HG03025 (cell line): ENCODE results near the gene CAMSAP1.

ENCODE experiments used
- ATAC-seq: cut with Tn5 transposase; IDR thresholded peaks from one replicate; pipeline ENCODE4 v1.9.1; 2021; ENCODE audit warnings: mild to moderate bottlenecking, moderate library complexity; ENCODE audit not compliant: unreplicated experiment, low FRiP score

Gene CAMSAP1

GRCh38 chr9:135796784-135797485, 110.4 kb downstream of the CAMSAP1 start:
- ATAC-seq: no peak

GRCh38 chr9:135795391-135795790, 112.0 kb downstream of the CAMSAP1 start:
- no peak for ATAC-seq

DNA sequence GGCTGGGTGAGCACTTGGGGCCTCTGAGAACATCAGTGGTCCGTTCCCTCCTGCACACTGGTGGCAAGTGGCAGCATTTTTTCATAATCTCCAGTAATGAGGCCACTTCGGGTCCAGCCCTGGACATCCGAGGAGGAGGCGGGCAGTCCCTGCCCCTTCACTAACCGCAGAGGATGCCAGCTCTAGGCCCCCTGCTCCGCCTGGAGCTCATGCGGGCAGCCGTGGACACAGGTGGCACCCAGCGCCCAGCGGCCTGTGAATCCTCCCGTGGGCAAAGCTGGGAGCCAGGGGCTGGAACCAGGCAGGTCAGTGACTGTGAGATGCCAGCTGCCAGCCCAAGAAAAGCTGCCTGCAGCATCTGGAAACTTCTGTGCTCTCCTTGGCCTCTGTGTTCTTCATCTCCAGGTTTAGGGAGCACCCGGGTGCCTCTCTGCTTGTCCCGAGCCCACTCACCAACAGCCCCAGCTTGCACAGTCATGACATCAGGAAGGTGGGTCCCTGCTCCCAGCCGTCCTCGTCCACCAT, 112.9 kb downstream of the CAMSAP1 start:
- no peak for ATAC-seq

- ATAC-seq: no peak
These were observed 113.3 kb downstream of the CAMSAP1 start for GRCh38 chr9:135794057-135794335.

- no peak for ATAC-seq
These were observed 113.9 kb downstream of the CAMSAP1 start for GRCh38 chr9:135793221-135794056.

GRCh38 chr9:135792268-135793128, 114.8 kb downstream of the CAMSAP1 start:
- no peak for ATAC-seq

DNA sequence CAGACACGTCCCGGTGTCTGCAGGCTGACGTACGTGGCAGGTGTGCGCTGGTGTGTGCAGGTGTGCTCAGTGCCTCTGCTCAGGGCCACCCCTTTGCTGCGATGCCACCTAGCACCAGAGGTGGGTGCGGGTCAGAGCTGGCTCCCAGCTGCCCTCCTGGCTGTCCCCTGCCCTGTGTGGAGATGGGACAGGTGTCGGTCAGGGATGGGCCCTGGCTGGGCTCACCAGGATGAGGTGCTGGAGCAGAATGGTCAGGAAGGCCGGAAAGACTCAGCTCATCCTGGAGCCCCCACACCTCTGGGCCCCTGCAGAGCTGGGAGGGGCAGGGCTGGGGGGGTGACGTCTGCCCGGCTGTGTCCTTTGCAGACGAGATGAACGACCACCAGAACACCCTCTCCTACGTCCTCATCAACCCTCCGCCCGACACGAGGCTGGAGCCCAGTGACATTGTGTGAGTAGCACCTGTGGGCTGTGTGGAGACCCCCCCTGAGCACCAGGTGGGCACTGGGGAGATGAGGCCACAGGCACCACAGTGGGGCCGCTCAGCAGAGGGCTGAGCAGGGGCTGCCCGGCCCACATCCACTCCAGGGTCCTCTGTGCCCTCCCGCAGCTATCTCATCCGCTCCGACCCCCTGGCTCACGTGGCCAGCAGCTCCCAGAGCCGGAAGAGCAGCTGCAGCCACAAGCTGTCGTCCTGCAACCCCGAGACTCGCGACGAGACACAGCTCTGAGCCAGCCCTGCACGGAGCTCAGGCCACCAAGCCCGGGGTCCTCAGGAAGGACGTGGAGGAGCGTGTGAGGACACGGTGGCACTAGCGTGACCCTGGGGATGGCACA, 115.7 kb downstream of the CAMSAP1 start:
- ATAC-seq: no peak

DNA sequence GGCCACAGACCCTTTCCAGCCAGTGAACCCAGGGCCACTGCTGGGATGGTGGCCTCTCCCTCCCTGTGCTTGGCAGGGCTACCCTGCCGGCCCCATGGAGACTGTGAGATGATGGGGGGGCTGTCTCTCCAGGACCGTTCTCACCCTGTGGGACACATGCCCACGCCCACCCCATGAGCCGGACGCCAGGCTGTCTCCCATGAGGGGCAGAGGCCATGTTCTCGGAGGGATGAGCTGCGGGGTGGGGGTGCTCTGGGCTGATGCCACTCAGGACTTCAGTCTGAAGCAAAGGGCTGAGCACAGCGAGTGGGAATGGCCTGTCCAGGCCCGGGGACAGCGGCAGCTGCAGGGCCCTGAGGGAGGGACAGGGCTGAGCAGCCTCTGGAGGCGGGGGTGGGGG, 116.5 kb downstream of the CAMSAP1 start:
- ATAC-seq: no peak

- no peak for ATAC-seq
These were observed 117.0 kb downstream of the CAMSAP1 start for GRCh38 chr9:135790356-135790755.

DNA sequence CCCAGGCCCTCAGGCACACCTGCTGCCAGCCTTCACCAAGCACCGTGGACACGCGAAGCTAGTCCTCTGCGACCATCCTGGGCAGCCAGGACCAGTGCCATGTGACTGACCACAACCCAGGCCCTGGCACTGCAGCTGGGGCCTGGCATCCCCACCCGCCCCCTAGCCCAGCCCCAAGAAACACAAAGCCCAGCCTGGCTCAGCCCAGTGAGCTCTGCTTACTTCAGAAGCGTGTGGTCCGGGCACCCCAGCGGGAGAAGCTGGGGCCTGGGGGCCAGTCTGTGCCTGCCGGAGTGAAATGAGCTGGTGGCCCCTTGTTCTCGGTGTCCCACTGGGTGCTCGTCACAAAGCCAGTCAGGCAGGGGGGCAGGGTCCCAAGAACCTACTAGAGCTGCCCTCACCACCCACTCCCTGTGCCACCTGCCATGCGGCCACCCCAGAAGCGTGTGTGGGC, 117.5 kb downstream of the CAMSAP1 start:
- ATAC-seq: no peak

DNA sequence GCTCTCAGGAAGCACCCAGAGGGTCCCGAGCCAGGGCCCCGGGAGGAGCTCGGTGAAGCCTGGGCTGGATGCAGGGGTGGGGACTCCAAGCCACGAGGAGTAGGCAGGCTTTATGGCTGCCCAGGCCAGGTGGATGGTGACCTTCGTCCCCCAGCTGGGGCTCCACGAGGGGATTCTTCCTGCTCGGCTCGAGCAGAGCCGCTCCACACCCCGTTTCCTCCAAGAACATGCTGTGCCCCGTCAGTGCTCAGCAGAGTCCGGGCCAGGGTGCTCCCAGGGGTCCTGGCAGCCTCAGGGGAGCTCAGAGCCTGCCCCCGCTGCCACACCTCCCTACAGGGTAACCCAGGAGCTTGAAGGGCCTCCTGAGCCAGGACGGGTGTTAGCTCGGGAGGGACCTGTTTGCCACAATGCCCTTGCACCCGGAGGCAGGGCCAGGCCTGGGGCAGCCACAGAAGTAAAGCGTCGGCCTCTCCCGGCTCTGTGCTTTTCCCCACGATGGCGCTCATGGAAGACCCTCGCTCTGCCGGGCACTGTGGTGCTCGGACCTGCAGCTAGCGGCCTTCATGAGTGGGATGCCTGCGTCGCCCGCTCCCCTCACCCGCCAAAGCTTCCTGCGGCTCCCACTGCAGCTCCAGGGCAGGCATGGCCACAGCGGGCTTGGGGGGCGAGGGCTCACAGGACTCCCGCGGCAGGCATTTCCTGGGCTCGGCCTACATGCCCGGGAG, 118.6 kb downstream of the CAMSAP1 start:
- ATAC-seq: no peak

DNA sequence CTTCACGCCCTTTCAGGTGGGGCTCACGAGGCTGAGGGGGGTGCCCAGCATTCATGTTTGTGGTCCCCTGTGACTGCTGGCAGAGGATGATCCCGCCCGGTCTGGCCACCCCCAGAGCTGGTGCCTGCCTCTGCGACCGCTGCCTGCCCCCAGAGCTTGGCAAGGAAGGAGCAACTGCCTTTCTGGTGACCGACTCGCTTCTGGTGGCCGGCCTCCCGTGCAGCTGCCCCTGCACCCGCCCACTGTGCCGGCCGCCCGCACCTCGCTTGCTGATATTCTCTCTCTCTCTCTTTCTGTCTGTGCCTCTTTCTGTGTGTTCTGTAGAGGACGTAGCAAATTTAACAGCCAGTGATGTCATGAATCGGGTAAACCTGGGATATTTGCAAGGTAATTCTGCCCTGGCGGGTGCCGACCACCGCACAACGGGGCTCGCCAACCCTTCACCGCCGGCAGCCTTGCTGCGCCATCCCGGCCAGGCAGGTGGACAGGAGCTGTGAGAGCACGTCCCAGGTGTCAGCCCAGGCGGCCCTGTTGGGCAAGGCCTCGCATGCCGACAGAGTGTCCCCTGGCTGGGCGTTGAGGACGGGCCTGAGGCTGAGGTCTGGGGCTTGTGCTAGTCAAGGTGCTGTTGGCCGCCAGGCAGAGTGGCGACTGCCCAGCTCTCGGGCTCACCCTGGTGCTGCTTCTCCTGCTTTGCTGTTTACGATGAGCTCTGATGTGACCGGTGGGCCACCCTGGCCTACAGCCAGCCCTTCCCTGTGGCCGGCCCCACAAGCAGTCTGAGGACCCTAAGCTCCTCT, 119.4 kb downstream of the CAMSAP1 start:
- no peak for ATAC-seq

DNA sequence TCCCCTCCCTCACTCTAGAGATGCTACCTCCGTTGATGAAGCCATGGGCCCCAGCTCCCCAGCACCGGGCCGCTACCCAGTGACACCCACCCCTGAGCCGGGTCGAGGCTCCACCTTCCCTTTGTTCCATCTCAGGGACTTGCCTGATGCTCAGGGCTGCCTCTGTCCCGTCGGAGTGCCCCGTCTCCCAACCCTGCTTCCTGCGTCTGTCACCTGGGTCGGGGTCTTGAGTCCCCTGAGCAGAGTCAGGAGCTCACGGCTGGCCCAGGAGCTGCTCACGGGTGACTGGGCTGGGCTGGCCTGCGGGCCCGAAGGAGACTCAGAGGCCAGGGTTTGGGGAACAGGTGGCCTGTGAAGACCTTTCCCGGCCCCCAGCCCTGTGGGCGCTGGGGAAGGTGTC, 120.0 kb downstream of the CAMSAP1 start:
- ATAC-seq: no peak

GRCh38 chr9:135786146-135786690, 121.1 kb downstream of the CAMSAP1 start:
- ATAC-seq: no peak

DNA sequence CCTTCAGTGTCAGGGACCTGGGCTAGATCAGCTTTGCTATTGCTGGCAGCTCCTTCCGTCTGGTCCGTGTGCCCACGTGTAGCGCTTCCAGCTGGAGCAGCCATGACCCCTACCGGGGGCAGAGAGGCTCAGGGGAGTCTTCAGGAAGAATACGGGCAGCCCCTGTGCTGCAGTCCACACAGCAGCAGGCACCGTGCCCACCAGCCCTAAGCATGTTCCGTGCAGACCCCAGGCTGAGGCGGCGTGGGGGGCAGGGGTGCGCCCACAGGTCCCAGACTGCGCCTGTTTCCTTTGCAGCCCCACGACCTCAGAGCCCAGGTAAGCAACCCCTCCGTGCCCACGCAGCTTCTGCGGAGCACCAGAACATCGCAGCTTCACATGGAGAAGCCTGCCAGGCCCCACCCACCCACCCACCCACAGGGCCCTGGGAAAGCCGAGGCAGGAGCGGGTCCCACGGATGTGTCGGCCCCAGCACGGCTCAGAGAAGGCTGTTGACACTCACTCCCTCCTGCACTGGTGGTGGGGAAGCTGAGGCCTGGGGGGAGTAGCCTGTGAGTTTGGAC, 122.3 kb downstream of the CAMSAP1 start:
- no peak for ATAC-seq

DNA sequence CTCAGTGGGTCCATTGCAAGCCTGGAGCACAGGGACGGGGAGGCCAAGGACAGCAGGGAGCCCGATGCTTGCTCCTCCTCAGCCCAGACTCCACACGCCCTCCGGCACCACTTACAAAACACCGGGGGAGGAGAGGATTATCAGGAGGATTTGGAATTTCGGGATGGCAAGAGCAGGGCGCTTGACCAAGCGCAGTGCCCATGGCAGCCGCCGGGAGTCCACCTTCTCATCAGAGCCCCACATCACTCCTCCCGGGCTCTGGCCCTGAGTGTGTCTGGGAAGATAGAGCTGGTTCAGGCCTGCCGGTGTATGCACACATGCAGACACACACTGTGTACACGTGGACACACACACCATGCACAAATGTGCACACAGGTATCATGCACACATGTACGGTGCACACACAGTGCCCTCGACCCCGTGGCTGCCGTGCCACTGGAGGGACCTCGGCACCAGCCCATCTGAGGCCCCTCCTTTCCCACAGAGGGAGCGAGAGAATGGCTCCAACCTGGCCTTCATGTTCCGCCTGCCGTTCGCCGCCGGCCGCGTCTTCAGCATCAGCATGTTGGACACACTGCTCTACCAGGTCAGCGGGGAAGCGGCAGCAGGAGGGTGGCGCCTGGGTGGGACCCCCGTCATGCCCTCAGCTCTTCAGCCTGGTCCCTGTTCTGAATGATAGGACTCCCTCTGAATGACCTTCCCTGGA, 123.7 kb downstream of the CAMSAP1 start:
- ATAC-seq: no peak

- no peak for ATAC-seq
These were observed 124.4 kb downstream of the CAMSAP1 start for GRCh38 chr9:135782946-135783345.
